ENCODE data around the gene RFTN1. TPM values are rescaled to one million over a fixed set of nuclear protein-coding genes. Genes with fewer than 3 reads are reported as not detected.
A peak's percentile ranks its signal among the peaks of the same experiment; 100 is the strongest.

RFTN1 gene
- polyA plus RNA-seq, 3 donors, result 17.4 to 28.0 (median 27.2) TPM

DNA sequence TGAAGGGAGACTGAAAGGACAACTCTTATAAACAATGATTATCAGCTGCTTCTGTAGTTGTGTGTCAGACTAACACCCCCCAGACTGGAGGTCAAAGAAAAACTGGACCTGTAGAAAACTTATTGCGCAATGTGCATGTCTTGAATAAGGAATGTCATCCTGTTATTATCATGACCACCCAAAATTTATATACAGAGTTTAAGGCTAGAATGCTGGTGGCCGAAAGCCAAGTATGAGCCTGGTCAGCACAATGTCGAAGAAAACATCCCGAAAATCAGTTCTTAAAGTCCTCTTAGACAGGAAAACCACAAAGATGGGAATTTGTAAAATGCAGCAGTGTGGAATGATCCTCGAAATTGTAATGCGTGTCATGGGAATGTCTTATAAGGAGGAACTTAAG, 29.3 kb downstream of the RFTN1 start:
- H3K4me1 ChIP-seq (ENCODE audit: control insufficient read depth in 1 of 2, insufficient read depth in 2 of 2, low read length in 2 of 2), result peaks cover 24 to 35% of the 10 kb centered on the region in 2 donors

DNA sequence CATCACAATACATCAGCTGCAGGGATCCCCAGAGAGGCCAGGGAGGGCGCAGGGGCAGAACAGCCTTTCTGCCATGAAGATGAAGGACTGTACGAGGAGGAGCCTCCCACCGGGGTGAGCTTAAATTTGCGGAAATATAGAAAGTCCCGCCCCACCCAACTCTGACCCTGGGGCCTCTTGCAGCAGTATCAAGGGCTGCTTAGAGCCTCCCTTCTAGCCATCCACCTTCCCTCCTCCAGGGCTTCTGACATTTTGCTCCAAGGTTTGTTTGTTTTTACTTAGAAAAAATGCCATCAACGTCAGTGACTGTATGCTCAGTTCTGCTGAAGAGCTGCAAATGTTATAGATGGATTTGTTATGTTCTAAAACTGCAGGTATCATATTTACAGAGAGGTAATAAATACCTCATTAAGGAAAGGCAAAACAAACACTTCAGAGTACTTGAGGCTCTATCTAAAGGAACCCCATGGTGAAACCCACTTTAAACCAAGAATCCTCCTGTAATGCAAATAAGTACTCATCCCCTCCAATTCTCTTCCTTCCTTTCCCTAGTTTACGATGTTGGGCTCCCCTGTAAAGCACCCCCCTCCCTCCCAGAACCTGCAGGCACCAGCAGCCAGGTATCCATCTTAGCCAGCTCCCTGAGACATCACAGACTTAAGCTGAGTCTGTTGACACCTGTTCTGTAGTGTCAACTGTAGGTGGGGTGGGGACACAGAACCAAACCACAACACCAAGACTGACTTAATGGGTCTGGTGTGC, 30.5 kb downstream of the RFTN1 start:
- peaks cover 24 to 35% of the 10 kb centered on the region in 2 donors for H3K4me1 ChIP-seq (ENCODE audit: control insufficient read depth in 1 of 2, insufficient read depth in 2 of 2, low read length in 2 of 2)
- H2AFZ ChIP-seq (ENCODE audit: insufficient read depth, low read depth, low read length, poor library complexity, severe bottlenecking), result peak overlapping the region; percentile 63
- peak overlapping the region; percentile 25 for H3K9ac ChIP-seq (ENCODE audit: insufficient read depth, low read length, poor library complexity, severe bottlenecking)
- peaks cover 0 to 2% (median 0%) of the 10 kb centered on the region in 7 donors for H3K9me3 Mint-ChIP-seq
- H3K4me2 ChIP-seq (replicated peaks; ENCODE audit: extremely low read depth, low read length, poor library complexity, severe bottlenecking), result peak overlapping the region; percentile 69
- TF ChIP-seq, protein P1, sequence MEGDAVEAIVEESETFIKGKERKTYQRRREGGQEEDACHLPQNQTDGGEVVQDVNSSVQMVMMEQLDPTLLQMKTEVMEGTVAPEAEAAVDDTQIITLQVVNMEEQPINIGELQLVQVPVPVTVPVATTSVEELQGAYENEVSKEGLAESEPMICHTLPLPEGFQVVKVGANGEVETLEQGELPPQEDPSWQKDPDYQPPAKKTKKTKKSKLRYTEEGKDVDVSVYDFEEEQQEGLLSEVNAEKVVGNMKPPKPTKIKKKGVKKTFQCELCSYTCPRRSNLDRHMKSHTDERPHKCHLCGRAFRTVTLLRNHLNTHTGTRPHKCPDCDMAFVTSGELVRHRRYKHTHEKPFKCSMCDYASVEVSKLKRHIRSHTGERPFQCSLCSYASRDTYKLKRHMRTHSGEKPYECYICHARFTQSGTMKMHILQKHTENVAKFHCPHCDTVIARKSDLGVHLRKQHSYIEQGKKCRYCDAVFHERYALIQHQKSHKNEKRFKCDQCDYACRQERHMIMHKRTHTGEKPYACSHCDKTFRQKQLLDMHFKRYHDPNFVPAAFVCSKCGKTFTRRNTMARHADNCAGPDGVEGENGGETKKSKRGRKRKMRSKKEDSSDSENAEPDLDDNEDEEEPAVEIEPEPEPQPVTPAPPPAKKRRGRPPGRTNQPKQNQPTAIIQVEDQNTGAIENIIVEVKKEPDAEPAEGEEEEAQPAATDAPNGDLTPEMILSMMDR (IDR thresholded peaks at IDR 0.05), result no peak
- peak overlapping the region; percentile 81 to 84 for H3K27ac ChIP-seq (ENCODE audit: low read depth in 1 of 2, low read length in 2 of 2)
- peak; percentile 57 to 69 (median 57) for DNase-seq
- H3K27me3 Mint-ChIP-seq (ENCODE audit: low read depth in 3 of 3), result peaks cover 0 to 3% (median 0%) of the 10 kb centered on the region in 3 donors
- H3K4me1 Mint-ChIP-seq, result peaks cover 44% of the 10 kb centered on the region
- H3K79me2 ChIP-seq (ENCODE audit: insufficient read depth, low read length), result peaks cover 13% of the 10 kb centered on the region
- intact Hi-C loops (cut with micrococcal nuclease), result no loop called here
- 40% methylated on average over 1 of the region's 7 CpGs for WGBS (ENCODE audit: insufficient coverage)
- H3K4me3 ChIP-seq (replicated peaks in 1 of 3; ENCODE audit: low read depth in 2 of 3, low read length in 3 of 3), result peak overlapping the region; percentile 13 to 62 (median 17)
- H3K36me3 Mint-ChIP-seq, result peaks cover 33 to 37% of the 10 kb centered on the region in 2 donors
- H3K9me3 ChIP-seq (replicated peaks in 1 of 2; ENCODE audit: control insufficient read depth in 1 of 2, insufficient read depth in 1 of 2, low read length in 2 of 2), result no peaks in the 10 kb centered on the region
- H3K27me3 ChIP-seq (ENCODE audit: control insufficient read depth in 2 of 2, insufficient read depth in 2 of 2, low read length in 2 of 2), result no peaks in the 10 kb centered on the region
- no peaks in the 10 kb centered on the region for H4K20me1 ChIP-seq (ENCODE audit: insufficient read depth, low read length)
- H3K36me3 ChIP-seq (replicated peaks in 1 of 2; ENCODE audit: control insufficient read depth in 1 of 2, insufficient read depth in 2 of 2, low read length in 2 of 2), result peaks cover 0 to 29% of the 10 kb centered on the region in 2 donors
- peak overlapping the region; percentile 68 to 89 for H3K4me3 Mint-ChIP-seq
- H3K27ac Mint-ChIP-seq, result peak overlapping the region; percentile 81 to 95 (median 94)

More for the DNA sequence above, 29.3 kb downstream of the RFTN1 start:
- H3K27me3 Mint-ChIP-seq (ENCODE audit: low read depth in 3 of 3), result peaks cover 0 to 3% (median 0%) of the 10 kb centered on the region in 3 donors
- H3K9ac ChIP-seq (ENCODE audit: insufficient read depth, low read length, poor library complexity, severe bottlenecking), result no peak overlapping the region
- no peak overlapping the region for H3K4me3 ChIP-seq (replicated peaks in 1 of 3; ENCODE audit: low read depth in 2 of 3, low read length in 3 of 3)
- H3K27ac ChIP-seq (ENCODE audit: low read depth in 1 of 2, low read length in 2 of 2), result no peak overlapping the region
- intact Hi-C loops (cut with micrococcal nuclease), result no loop called here
- TF ChIP-seq, protein P1 (IDR thresholded peaks at IDR 0.05), result no peak
- peaks cover 0 to 41% of the 10 kb centered on the region in 2 donors for H3K36me3 ChIP-seq (replicated peaks in 1 of 2; ENCODE audit: control insufficient read depth in 1 of 2, insufficient read depth in 2 of 2, low read length in 2 of 2)
- peaks cover 34 to 42% of the 10 kb centered on the region in 2 donors for H3K36me3 Mint-ChIP-seq
- H3K27me3 ChIP-seq (ENCODE audit: control insufficient read depth in 2 of 2, insufficient read depth in 2 of 2, low read length in 2 of 2), result no peaks in the 10 kb centered on the region
- no peak overlapping the region for H3K27ac Mint-ChIP-seq
- H3K4me3 Mint-ChIP-seq, result no peak overlapping the region
- H4K20me1 ChIP-seq (ENCODE audit: insufficient read depth, low read length), result no peaks in the 10 kb centered on the region
- H2AFZ ChIP-seq (ENCODE audit: insufficient read depth, low read depth, low read length, poor library complexity, severe bottlenecking), result no peak overlapping the region
- no peaks in the 10 kb centered on the region for H3K9me3 Mint-ChIP-seq
- H3K4me2 ChIP-seq (replicated peaks; ENCODE audit: extremely low read depth, low read length, poor library complexity, severe bottlenecking), result no peak overlapping the region
- no CpG with 5 or more reads among the region's 6 CpGs for WGBS (ENCODE audit: insufficient coverage)
- no peaks in the 10 kb centered on the region for H3K9me3 ChIP-seq (replicated peaks in 1 of 2; ENCODE audit: control insufficient read depth in 1 of 2, insufficient read depth in 1 of 2, low read length in 2 of 2)
- DNase-seq, result no peak
- peaks cover 13% of the 10 kb centered on the region for H3K79me2 ChIP-seq (ENCODE audit: insufficient read depth, low read length)
- H3K4me1 Mint-ChIP-seq, result peaks cover 42% of the 10 kb centered on the region
